ENCODE data around the gene SND1.

Gene SND1

DNA sequence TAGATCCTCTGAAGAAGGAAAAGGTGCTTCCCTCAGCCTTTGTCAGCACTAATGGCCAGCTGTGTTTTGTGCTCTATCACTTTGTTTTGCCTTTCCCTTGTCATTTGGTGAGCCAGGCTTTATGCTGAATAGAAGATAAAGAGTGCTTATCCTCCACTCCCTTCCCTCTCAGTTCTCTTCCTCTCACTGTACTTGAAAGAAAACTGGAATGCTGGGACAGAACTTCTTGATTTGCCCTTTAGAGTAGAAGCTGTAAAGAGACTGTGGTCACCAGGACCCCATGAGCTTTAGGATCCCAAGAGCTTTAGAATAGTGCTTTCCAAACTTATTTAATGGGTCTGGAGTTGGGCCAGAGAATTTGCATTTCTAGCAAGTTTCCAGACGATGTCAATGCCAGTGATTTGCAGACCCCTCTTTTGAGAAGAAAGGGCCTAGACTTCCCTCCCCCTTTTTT lies 297.8 kb downstream of the SND1 start:
- in situ Hi-C loops (cut with MboI; ENCODE audit: low sequenced_read_pairs, unreplicated experiment), result no loop called here
- DNase-seq (ENCODE audit: low spot score), result no peak
- TF ChIP-seq, protein P1, sequence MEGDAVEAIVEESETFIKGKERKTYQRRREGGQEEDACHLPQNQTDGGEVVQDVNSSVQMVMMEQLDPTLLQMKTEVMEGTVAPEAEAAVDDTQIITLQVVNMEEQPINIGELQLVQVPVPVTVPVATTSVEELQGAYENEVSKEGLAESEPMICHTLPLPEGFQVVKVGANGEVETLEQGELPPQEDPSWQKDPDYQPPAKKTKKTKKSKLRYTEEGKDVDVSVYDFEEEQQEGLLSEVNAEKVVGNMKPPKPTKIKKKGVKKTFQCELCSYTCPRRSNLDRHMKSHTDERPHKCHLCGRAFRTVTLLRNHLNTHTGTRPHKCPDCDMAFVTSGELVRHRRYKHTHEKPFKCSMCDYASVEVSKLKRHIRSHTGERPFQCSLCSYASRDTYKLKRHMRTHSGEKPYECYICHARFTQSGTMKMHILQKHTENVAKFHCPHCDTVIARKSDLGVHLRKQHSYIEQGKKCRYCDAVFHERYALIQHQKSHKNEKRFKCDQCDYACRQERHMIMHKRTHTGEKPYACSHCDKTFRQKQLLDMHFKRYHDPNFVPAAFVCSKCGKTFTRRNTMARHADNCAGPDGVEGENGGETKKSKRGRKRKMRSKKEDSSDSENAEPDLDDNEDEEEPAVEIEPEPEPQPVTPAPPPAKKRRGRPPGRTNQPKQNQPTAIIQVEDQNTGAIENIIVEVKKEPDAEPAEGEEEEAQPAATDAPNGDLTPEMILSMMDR (IDR thresholded peaks at IDR 0.05; ENCODE audit: borderline replicate concordance, control extremely low read depth, extremely low read depth, insufficient read depth, missing control alignments), result no peak

DNA sequence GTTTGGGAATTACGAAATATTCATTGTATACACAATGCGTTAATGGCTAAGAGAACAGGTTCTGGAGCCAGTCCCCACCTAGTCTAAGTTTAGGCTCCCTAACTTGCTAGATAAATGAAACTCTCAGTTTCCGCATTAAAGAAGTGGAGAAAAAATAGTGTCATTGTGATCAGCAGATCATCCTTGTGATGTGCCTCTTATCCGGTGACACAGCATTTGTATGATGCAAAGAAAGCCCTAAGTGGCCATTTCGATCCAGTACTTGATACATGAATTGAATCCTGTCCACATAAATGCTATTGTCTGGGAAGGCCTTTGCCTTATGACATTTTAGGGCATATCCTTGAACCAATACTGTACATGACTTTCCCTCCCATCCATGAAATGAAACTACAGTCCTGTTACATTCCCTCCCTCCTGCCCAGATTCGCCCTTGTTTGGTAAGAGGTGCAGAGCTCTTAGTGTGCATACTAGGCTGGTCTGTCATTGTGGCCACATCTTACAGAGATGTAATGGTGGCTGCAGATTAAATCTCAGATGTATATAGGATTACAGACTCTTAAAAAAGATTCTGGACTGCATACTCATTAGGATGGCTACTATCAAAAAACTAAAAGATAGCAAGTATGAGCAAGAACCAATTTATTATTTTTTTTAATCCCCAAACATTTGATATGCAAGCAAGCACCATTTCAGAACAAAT lies 298.4 kb downstream of the SND1 start:
- in situ Hi-C loops (cut with MboI; ENCODE audit: low sequenced_read_pairs, unreplicated experiment), result no loop called here
- TF ChIP-seq, protein P1 (IDR thresholded peaks at IDR 0.05; ENCODE audit: borderline replicate concordance, control extremely low read depth, extremely low read depth, insufficient read depth, missing control alignments), result no peak
- no peak for DNase-seq (ENCODE audit: low spot score)

DNA sequence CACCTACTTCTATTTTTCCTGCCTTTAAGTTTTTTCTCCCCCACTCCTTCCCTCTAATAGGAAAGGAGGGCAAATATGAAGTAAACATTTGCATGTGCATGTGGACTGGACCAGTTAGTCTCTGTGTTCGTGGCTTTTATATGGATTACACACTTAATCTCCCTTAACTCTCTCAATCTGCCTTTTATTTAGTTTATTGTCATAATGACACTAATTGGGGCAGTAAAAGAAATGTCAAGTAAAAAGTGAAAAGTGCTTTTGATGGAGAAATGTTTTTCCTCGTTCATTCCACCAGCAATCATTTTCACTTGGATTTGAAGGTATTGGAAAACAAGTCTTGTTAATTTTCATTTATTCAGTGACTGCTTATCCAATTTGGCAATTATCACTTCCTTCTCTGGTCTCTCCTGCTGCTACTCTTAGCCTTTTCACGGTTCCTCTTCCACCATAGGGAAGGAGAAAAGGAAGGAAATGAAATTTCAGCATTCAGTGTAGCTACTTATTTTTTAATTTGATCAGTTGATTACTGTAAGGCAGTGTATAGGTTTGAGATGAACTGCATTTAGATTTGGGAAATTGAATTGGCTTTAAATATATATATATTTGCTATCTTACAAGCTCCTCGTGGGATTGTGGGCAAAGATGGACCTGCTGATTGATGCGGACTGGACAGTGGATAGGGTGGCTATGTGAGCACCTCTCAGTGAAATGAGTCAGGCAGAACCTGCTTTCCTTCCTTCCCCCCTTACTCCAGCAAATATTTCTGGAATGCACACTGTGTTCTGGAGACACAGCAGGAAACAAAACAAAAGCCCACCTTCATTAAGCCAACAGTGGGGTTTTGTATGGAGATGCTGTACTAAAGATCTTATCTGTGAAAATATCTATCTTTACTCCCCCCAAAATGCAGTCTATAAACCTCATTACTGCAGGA lies 301.7 kb downstream of the SND1 start:
- in situ Hi-C loops (cut with MboI; ENCODE audit: low sequenced_read_pairs, unreplicated experiment), result no loop called here
- TF ChIP-seq, protein P1 (IDR thresholded peaks at IDR 0.05; ENCODE audit: borderline replicate concordance, control extremely low read depth, extremely low read depth, insufficient read depth, missing control alignments), result no peak
- DNase-seq (ENCODE audit: low spot score), result no peak

DNA sequence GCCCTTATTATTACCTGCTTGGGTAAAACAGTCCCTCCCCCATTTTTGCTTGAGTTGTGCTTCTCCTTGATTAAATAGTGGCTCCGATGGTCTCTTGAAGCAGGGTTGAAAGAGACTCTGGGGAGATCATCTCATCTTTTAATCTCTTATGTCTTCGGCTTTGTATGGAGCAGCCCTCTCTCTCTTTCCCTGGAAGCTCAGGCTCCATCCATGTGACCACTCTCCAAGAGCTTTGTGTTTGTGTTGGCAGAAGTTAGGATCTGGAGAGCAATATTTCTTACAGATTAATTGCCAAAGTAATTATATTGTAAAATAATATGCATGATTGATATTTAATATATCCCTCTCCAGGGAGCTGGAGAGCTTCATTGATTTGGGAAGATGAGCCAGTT lies 302.4 kb downstream of the SND1 start:
- TF ChIP-seq, protein P1 (IDR thresholded peaks at IDR 0.05; ENCODE audit: borderline replicate concordance, control extremely low read depth, extremely low read depth, insufficient read depth, missing control alignments), result no peak
- in situ Hi-C loops (cut with MboI; ENCODE audit: low sequenced_read_pairs, unreplicated experiment), result no loop called here
- no peak for DNase-seq (ENCODE audit: low spot score)

DNA sequence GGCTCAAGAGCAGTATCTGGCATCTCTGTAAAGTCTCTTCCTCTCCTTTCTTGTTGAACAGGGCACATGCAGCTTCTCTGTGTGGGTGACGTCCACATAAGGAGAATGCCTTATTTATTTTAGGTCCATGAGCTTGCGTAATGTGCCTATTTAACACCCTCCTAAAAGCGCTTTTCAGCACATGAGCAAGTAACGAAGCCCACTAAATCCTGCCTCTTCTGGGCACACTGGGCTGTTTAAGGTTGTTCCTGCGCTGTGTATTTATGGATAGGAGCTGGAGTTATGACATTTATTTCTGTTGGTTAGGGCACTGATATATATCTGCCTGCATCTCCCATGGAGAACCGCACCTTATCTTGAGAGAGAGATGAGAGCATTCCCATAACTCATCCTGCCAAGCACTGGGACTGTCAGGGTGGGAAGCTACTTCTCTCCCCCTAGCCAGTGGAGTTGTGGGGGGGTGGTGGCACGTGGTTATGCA lies 303.1 kb downstream of the SND1 start:
- in situ Hi-C loops (cut with MboI; ENCODE audit: low sequenced_read_pairs, unreplicated experiment), result no loop called here
- TF ChIP-seq, protein P1 (IDR thresholded peaks at IDR 0.05; ENCODE audit: borderline replicate concordance, control extremely low read depth, extremely low read depth, insufficient read depth, missing control alignments), result no peak
- DNase-seq (ENCODE audit: low spot score), result no peak

DNA sequence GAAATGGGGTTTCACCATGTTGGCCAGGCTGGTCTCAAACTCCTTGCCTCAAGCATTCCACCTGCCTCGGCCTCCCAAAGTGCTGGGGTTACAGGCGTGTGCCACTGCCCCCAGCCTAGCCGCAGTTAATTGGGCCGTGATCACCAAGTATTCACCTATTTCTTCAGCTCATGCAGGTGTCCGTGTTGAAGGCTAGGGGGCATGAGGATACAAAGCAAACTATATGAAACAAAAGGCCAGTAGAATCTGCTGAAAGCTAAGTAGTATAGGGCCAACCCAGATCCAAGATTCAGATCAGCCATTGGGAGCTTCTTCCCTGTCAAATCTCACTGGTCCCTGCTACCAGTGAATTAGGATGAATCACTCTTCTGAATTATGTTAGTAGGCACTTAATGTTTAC lies 305.9 kb downstream of the SND1 start:
- in situ Hi-C loops (cut with MboI; ENCODE audit: low sequenced_read_pairs, unreplicated experiment), result no loop called here
- TF ChIP-seq, protein P1 (IDR thresholded peaks at IDR 0.05; ENCODE audit: borderline replicate concordance, control extremely low read depth, extremely low read depth, insufficient read depth, missing control alignments), result no peak
- no peak for DNase-seq (ENCODE audit: low spot score)

Measured in GM13976 (cell line).